Measurements from ENCODE around the gene FAM20A. TPM values are rescaled to one million over a fixed set of nuclear protein-coding genes. Genes with fewer than 3 reads are reported as not detected.
A peak's percentile ranks its signal among the peaks of the same experiment; 100 is the strongest.

FAM20A gene
- total RNA-seq, 2 donors from 2014 or later, result under 0.01 to 1.3 TPM

DNA sequence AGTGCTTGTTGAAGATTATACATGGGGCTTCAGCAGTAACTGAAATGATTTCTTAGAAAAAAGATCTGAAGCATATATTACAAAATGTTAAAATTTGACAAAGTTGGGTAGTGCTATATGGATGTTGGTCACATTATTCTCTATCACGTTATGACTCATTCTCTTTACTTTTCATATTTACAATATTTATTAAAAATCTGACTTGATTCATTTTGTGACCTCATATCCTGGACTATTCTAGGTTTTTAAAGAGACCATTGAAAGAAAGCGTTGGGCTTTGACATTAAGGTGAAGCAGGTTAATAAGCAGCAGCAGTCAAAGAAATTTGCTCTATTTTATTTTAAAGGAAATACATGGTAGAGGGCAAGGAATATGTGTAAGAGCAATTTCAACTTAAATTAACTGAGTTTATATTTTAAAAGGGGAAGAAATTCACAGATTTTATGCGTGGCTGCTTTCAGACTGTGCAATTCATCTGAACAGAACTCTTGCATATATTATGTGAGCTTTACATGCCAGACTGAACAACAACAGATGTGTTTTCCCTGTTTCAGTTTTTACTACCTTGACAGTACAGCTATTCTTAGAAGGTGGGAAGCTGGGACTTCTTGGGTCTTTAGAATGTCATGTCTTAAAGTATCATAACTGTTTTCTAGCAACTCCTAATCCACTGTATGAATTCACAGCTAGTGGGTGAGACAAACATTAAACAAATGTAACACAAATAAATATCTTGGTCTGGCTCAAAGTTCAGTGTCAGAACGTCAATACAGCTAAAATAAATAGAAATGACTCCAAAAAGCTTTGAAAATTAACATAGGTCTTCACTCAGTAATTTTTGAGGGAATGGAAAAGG, 10.4 kb upstream of the FAM20A start:
- Histone ChIP-seq H3K4me1 (peaks cover 7% of the 10 kb centered on the region), H3K4me3 (no peak overlapping the region), H3K27me3 (no peaks in the 10 kb centered on the region), H3K27ac (no peak overlapping the region), H3K9me3 (peaks cover 0 to 3% (median 0%) of the 10 kb centered on the region in 3 donors), H3K36me3 (replicated peaks in 1 of 2; ENCODE audit: insufficient read depth in 1 of 2, low read depth in 2 of 2) (no peaks in the 10 kb centered on the region)
- intact Hi-C loops (cut with DNase I), result no loop called here
- TF ChIP-seq POLR2A (IDR thresholded peaks at IDR 0.05), result no peak
- TF ChIP-seq, protein P1, sequence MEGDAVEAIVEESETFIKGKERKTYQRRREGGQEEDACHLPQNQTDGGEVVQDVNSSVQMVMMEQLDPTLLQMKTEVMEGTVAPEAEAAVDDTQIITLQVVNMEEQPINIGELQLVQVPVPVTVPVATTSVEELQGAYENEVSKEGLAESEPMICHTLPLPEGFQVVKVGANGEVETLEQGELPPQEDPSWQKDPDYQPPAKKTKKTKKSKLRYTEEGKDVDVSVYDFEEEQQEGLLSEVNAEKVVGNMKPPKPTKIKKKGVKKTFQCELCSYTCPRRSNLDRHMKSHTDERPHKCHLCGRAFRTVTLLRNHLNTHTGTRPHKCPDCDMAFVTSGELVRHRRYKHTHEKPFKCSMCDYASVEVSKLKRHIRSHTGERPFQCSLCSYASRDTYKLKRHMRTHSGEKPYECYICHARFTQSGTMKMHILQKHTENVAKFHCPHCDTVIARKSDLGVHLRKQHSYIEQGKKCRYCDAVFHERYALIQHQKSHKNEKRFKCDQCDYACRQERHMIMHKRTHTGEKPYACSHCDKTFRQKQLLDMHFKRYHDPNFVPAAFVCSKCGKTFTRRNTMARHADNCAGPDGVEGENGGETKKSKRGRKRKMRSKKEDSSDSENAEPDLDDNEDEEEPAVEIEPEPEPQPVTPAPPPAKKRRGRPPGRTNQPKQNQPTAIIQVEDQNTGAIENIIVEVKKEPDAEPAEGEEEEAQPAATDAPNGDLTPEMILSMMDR (IDR thresholded peaks at IDR 0.05), result no peak
- DNase-seq (no peak), ATAC-seq (no peak)
- WGBS, 2 donors, result 36 to 38% methylated on average over 4 of the region's 4 CpGs

DNA sequence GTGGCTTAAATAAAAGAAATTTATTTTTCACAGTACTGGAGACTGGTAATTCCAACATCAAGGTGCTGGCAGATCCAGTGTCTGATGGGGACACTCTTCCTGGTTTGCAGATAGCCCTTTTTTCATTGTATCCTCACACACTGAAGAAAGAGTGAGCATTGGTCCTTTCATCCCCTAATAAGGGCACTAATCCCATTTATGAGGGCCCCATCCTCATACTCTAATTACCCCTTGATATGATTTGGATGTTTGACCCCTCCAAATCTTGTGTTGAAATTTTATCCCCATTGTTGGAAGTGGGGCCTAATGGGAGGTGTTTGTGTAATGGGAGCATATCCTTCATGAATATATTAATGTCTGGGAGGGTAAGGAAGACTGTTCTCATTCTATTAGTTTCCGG, 9.4 kb upstream of the FAM20A start:
- Histone ChIP-seq H3K27ac (no peak overlapping the region), H3K4me1 (peaks cover 7% of the 10 kb centered on the region), H3K27me3 (no peaks in the 10 kb centered on the region), H3K4me3 (no peak overlapping the region), H3K9me3 (peaks cover 0 to 3% (median 0%) of the 10 kb centered on the region in 3 donors), H3K36me3 (replicated peaks in 1 of 2; ENCODE audit: insufficient read depth in 1 of 2, low read depth in 2 of 2) (no peaks in the 10 kb centered on the region)
- 100% methylated on average over 1 of the region's 1 CpG for WGBS, 2 donors
- ATAC-seq (no peak), DNase-seq (no peak)
- TF ChIP-seq, protein P1 (IDR thresholded peaks at IDR 0.05), result no peak
- TF ChIP-seq POLR2A (IDR thresholded peaks at IDR 0.05), result no peak
- intact Hi-C loops (cut with DNase I), result no loop called here

DNA sequence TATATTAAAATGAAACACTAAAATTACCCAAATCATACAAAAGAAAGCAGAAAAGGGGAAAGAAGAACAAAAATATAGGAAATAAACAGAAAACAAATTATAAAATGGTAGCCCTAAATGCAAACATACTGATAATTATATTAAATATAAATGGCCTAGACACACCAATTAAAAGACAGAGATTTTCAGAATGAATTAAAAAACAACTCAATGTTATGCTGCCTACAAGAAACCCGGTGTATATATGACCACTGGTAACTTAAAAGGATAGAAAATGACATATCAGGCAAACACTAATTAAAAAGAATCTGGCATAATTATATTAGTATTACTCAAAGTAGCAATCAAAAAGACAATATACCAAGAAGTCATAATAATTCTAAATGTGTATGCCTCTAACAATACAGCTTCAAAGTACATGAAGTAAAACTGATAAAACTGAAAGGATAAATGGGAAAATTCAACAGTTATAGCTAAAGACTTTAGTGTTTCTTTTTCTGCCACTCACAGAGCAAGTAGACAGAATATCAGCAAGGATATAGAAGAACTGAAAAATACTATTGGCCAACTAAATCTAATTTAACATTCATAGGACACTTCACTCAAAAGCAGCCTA, 7.5 kb upstream of the FAM20A start:
- Histone ChIP-seq H3K27me3 (no peaks in the 10 kb centered on the region), H3K4me3 (no peak overlapping the region), H3K4me1 (peaks cover 7% of the 10 kb centered on the region), H3K27ac (no peak overlapping the region), H3K9me3 (peaks cover 0 to 3% (median 0%) of the 10 kb centered on the region in 3 donors), H3K36me3 (replicated peaks in 1 of 2; ENCODE audit: insufficient read depth in 1 of 2, low read depth in 2 of 2) (no peaks in the 10 kb centered on the region)
- ATAC-seq (no peak), DNase-seq (no peak)
- WGBS, 2 donors, result 96% methylated on average over 1 of the region's 1 CpG
- TF ChIP-seq POLR2A (IDR thresholded peaks at IDR 0.05), result no peak
- TF ChIP-seq, protein P1 (IDR thresholded peaks at IDR 0.05), result no peak
- intact Hi-C loops (cut with DNase I), result no loop called here

DNA sequence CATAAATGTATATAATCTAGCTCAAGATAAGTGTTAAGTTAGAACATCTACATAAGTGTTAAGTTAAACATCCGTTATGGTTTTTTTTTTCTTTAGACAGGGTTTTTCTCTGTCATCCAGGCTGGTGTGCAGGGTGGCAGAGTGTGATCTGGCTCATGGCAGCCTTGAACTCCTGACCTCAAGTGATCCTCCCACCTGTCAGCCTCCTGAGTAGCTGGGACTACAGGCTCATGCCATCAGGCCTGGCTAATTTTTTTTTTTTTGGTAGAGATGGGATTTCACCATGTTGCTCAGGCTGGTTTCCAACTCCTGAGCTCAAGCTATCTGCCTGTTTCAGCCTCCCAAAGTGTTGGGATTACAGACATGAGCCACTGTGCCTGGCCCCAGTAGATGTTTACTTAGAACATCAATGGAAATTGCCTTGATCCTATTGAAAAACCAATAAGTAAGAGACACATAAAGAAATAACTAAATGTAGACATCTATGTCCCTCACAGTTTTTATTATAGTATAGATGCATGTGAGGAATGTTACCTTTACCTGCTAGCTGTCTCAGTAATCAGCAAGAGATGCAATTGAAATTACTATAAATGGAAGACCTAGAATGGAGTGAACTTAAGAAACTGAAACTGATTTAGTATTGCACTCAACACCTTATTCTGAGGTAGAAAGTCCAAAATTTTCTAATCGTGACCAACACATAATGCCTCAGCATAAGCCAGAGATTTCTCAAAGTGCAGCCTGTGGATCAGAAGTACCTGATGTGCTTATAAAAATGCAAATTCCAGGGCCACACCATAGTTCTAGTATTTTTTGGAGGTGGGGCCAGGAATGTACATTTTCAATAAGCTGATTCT, 5.5 kb upstream of the FAM20A start:
- WGBS, 2 donors, result 79 to 83% methylated on average over 2 of the region's 2 CpGs
- Histone ChIP-seq H3K4me1 (peaks cover 2% of the 10 kb centered on the region), H3K36me3 (replicated peaks in 1 of 2; ENCODE audit: insufficient read depth in 1 of 2, low read depth in 2 of 2) (no peaks in the 10 kb centered on the region), H3K4me3 (no peak overlapping the region), H3K27ac (peak overlapping the region in 1 of 4 donors; percentile 13), H3K9me3 (peaks cover 0 to 3% (median 0%) of the 10 kb centered on the region in 3 donors), H3K27me3 (no peaks in the 10 kb centered on the region)
- TF ChIP-seq, protein P1 (IDR thresholded peaks at IDR 0.05), result no peak
- TF ChIP-seq POLR2A (IDR thresholded peaks at IDR 0.05), result no peak
- ATAC-seq (no peak), DNase-seq (no peak)
- intact Hi-C loops (cut with DNase I), result no loop called here
